ENCODE data around the gene SCRN3. TPM values are rescaled to one million over a fixed set of nuclear protein-coding genes. Genes with fewer than 3 reads are reported as not detected.

SCRN3 gene
- total and polyA plus RNA-seq, 2 donors (not counting 1 experiment from before 2014, with no cell fraction given): 29.2 to 39.1 TPM

DNA sequence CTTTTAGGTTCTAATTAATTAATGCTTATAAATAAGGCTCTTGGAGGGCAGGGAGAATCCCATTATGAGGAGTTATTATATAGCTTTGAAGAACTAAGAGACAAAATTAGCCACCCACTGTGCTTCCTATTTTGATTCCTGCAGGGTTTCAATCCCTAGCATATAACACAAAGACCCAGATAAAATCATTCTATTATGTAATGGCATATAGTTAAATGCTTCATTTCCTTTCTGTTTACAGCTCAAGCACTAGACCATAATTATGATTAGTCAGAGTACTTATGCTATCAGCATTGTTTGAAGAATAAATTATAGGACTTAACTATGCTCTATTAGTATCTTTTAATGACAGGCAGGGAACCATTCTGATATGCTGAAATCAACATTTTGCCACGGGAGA, 82.2 kb downstream of the SCRN3 start:
- no peaks in the 10 kb centered on the region for H4K20me1 ChIP-seq (ENCODE audit: control insufficient read depth, extremely low read depth, insufficient read depth, low read length)
- no peak for TF ChIP-seq EZH2 (IDR thresholded peaks at IDR 0.05; ENCODE audit: low read length, missing control alignments)
- TF ChIP-seq, protein P1, sequence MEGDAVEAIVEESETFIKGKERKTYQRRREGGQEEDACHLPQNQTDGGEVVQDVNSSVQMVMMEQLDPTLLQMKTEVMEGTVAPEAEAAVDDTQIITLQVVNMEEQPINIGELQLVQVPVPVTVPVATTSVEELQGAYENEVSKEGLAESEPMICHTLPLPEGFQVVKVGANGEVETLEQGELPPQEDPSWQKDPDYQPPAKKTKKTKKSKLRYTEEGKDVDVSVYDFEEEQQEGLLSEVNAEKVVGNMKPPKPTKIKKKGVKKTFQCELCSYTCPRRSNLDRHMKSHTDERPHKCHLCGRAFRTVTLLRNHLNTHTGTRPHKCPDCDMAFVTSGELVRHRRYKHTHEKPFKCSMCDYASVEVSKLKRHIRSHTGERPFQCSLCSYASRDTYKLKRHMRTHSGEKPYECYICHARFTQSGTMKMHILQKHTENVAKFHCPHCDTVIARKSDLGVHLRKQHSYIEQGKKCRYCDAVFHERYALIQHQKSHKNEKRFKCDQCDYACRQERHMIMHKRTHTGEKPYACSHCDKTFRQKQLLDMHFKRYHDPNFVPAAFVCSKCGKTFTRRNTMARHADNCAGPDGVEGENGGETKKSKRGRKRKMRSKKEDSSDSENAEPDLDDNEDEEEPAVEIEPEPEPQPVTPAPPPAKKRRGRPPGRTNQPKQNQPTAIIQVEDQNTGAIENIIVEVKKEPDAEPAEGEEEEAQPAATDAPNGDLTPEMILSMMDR (conservative IDR thresholded peaks at IDR 0.05 in 1 of 2, IDR thresholded peaks at IDR 0.05 in 1 of 2; ENCODE audit: low read depth in 1 of 2, low read length in 2 of 2): no peak
- no peaks in the 10 kb centered on the region for H3K36me3 ChIP-seq (ENCODE audit: control insufficient read depth, insufficient read depth, low read length)
- H3K4me3 ChIP-seq (replicated peaks in 1 of 4; ENCODE audit: control extremely low read depth in 1 of 4, insufficient read depth in 1 of 4, low read depth in 3 of 4, low read length in 4 of 4): no peak overlapping the region
- no peaks in the 10 kb centered on the region for H3K27me3 ChIP-seq (ENCODE audit: control insufficient read depth, insufficient read depth, low read length)
- H3K9me3 ChIP-seq (ENCODE audit: control insufficient read depth, insufficient read depth, low read depth, low read length): no peaks in the 10 kb centered on the region
- no peak overlapping the region for H3K4me2 ChIP-seq (ENCODE audit: extremely low read depth, insufficient read depth, low read length)
- H3K4me1 ChIP-seq (ENCODE audit: control insufficient read depth, extremely low read depth, insufficient read depth, low read length): no peaks in the 10 kb centered on the region
- H2AFZ ChIP-seq (ENCODE audit: low read length): no peak overlapping the region
- no peak overlapping the region for H3K27ac ChIP-seq (ENCODE audit: insufficient read depth, low read length)
- no peak overlapping the region for H3K9ac ChIP-seq (ENCODE audit: insufficient read depth, low read length)
- DNase-seq (ENCODE audit: low read depth in 2 of 2): no peak
- H3K79me2 ChIP-seq (ENCODE audit: control insufficient read depth, insufficient read depth, low read length): no peaks in the 10 kb centered on the region

Other genes with a start within 250 kb of the SCRN3 start
- gene OLA1, start 147.2 kb upstream of the SCRN3 start, total RNA-seq: 70.4 and 74.3 TPM in 2 replicates
- 91.4 and 122 TPM in 2 replicates for gene OLA1, start 147.2 kb upstream of the SCRN3 start, polyA plus RNA-seq
- gene SP9, start 60.8 kb upstream of the SCRN3 start, total RNA-seq: not detected in 2 replicates
- not detected in 2 replicates for gene SP9, start 60.8 kb upstream of the SCRN3 start, polyA plus RNA-seq
- 4.4 and 6.4 TPM in 2 replicates for gene GPR155, start 91.3 kb downstream of the SCRN3 start, total RNA-seq
- 2.3 and 5.1 TPM in 2 replicates for gene GPR155, start 91.3 kb downstream of the SCRN3 start, polyA plus RNA-seq
- gene WIPF1, start 202.1 kb downstream of the SCRN3 start, total RNA-seq: 5.6 and 10.7 TPM in 2 replicates
- 22.6 and 23.6 TPM in 2 replicates for gene WIPF1, start 202.1 kb downstream of the SCRN3 start, polyA plus RNA-seq